HepG2 (cell line): ENCODE data around the gene CAPS. TPM values are rescaled to one million over a fixed set of nuclear protein-coding genes. Genes with fewer than 3 reads are reported as not detected.

Experiments
- CAMTA2 ChIP-seq: sonication (generic); formaldehyde crosslinking; IDR thresholded peaks from 2 replicates; pipeline ENCODE4 v1.4.0; 2020; ENCODE audit warnings: mild to moderate bottlenecking, missing genetic modification reagents, borderline replicate concordance
- EP300 ChIP-seq, 3 experiments: sonication (generic) in 1 of 3; formaldehyde crosslinking in 1 of 3; IDR thresholded peaks; 2 replicates each; pipeline versions ENCODE4 v1.5.1 to v1.6.1; 2011 to 2020; ENCODE audit warnings: low read depth in 2 of 3, low read length in 2 of 3, borderline replicate concordance in 1 of 3, improper control_type of control experiment in 1 of 3, mild to moderate bottlenecking in 1 of 3, missing genetic modification reagents in 1 of 3, moderate library complexity in 1 of 3
- GATAD1 ChIP-seq: IDR thresholded peaks from 2 replicates; pipeline ENCODE4 v1.6.1; 2016; ENCODE audit warnings: missing genetic modification reagents, missing compliant biosample characterization
- HIVEP1 ChIP-seq: sonication (generic); formaldehyde crosslinking; IDR thresholded peaks from 2 replicates; pipeline ENCODE4 v1.4.0; 2020; ENCODE audit warnings: mild to moderate bottlenecking, missing genetic modification reagents
- KDM4B ChIP-seq: sonication (generic); formaldehyde crosslinking; IDR thresholded peaks from 2 replicates; pipeline ENCODE4 v1.4.0; 2020; ENCODE audit warnings: missing genetic modification reagents
- MNT ChIP-seq: fragments of 450-650 bp; IDR thresholded peaks from 2 replicates; pipeline ENCODE4 v1.6.1; 2016
- NR2F6 ChIP-seq, 2 experiments: IDR thresholded peaks; 2 replicates each; pipeline ENCODE4 v1.6.1; 2016; ENCODE audit warnings: antibody characterized with exemption in 1 of 2, mild to moderate bottlenecking in 1 of 2
- PCBP2 ChIP-seq: fragments of 200-400 bp; formaldehyde crosslinking; optimal IDR thresholded peaks from 2 replicates; pipeline ENCODE3; 2018; ENCODE audit warnings: low read length, low read depth; ENCODE audit not compliant: poor library complexity, severe bottlenecking
- RXRA ChIP-seq: sonication (generic); formaldehyde crosslinking; IDR thresholded peaks from 2 replicates; pipeline ENCODE4 v1.5.1; 2020; ENCODE audit warnings: missing genetic modification reagents
- SP4 ChIP-seq: sonication (generic); formaldehyde crosslinking; IDR thresholded peaks from 2 replicates; pipeline ENCODE4 v1.8.1; 2023; ENCODE audit warnings: mild to moderate bottlenecking, missing genetic modification reagents
- ZBTB3 ChIP-seq: sonication (generic); formaldehyde crosslinking; IDR thresholded peaks from 2 replicates; pipeline ENCODE4 v1.4.0; 2020; ENCODE audit warnings: low read depth, mild to moderate bottlenecking, moderate library complexity, missing genetic modification reagents, borderline replicate concordance
- ZBTB7A ChIP-seq: sonication (generic); formaldehyde crosslinking; IDR thresholded peaks from 2 replicates; pipeline ENCODE4 v1.8.0; 2022; ENCODE audit warnings: mild to moderate bottlenecking, missing genetic modification reagents
- ZFP37 ChIP-seq: sonication (generic); formaldehyde crosslinking; IDR thresholded peaks from 2 replicates; pipeline ENCODE4 v1.4.0; 2020; ENCODE audit warnings: missing genetic modification reagents, borderline replicate concordance
- ZNF274 ChIP-seq: sonication (generic); formaldehyde crosslinking; IDR thresholded peaks from 2 replicates; pipeline ENCODE4 v1.5.1; 2020; ENCODE audit warnings: mild to moderate bottlenecking, missing genetic modification reagents
- ZNF567 ChIP-seq: sonication (generic); formaldehyde crosslinking; IDR thresholded peaks from 2 replicates; pipeline ENCODE4 v1.8.1; 2023; ENCODE audit warnings: mild to moderate bottlenecking, missing genetic modification reagents, borderline replicate concordance
- ZNF609 ChIP-seq: sonication (generic); formaldehyde crosslinking; IDR thresholded peaks from 2 replicates; pipeline ENCODE4 v1.4.0; 2020; ENCODE audit warnings: mild to moderate bottlenecking, missing genetic modification reagents, borderline replicate concordance
- ZNF614 ChIP-seq: IDR thresholded peaks from 2 replicates; pipeline ENCODE4 v1.6.1; 2018; ENCODE audit warnings: missing biosample characterization, missing genetic modification reagents, inconsistent platforms, borderline replicate concordance
- polyA plus RNA-seq, 8 experiments: library from polyadenylated mRNA; depleted of rRNA in 3 of 8; stranded (reverse) in 7 of 8; unstranded in 1 of 8; fragments of >200 nt; fragmentation: Illumina TruSeq in 4 of 8; extraction: Trizol in 4 of 8; gene quantifications; 2 replicates each; pipeline versions ENCODE4 v1.2.1 to v1.2.3, GENCODE V29; 2011 to 2016; ENCODE audit warnings: low read depth in 4 of 8, missing spikeins in 1 of 8, mixed read lengths in 1 of 8; ENCODE audit not compliant: insufficient read depth in 1 of 8
- total RNA-seq, 5 experiments: library from RNA; depleted of rRNA; stranded (reverse); fragments of >200 nt; fragmentation: Illumina TruSeq; extraction: Trizol; gene quantifications; 2 replicates each; pipeline ENCODE4 v1.2.3, GENCODE V29; 2016; ENCODE audit warnings: low read depth in 1 of 5
- TF ChIP-seq, protein P1 (sequence below): sonication (generic); formaldehyde crosslinking; IDR thresholded peaks from 2 replicates; pipeline ENCODE4 v1.8.0; 2022; ENCODE audit warnings: mild to moderate bottlenecking, missing genetic modification reagents
- TF ChIP-seq, protein P2 (sequence below): sonication (generic); IDR thresholded peaks from 2 replicates; pipeline ENCODE4 v1.6.1; 2016; ENCODE audit warnings: low read depth, borderline replicate concordance

CAPS gene
- total and polyA plus RNA-seq, 2 of the 13 experiments (the other 11 are each of a cell fraction or from before 2014, with no cell fraction given): 3.1 TPM

GRCh38 chr19:5908773-5909442 is 5.1 kb upstream of the CAPS start (continued):
- TF ChIP-seq EP300 (IDR thresholded peaks at IDR 0.05; ENCODE audit: low read depth in 2 of 2, low read length in 2 of 2): peak in 1 of 2 experiments; percentile 64; a peak in 1 of 4 replicates
- TF ChIP-seq EP300 (CRISPR knock-in tag; IDR thresholded peaks at IDR 0.05; ENCODE audit: borderline replicate concordance): no peak
- no peak; the same call in 1 of the 2 replicates for TF ChIP-seq ZBTB3 (CRISPR knock-in tag)
- no peak for TF ChIP-seq CAMTA2 (CRISPR knock-in tag)
- peak; percentile 76 for TF ChIP-seq ZBTB7A (CRISPR knock-in tag)
- TF ChIP-seq, protein P1, sequence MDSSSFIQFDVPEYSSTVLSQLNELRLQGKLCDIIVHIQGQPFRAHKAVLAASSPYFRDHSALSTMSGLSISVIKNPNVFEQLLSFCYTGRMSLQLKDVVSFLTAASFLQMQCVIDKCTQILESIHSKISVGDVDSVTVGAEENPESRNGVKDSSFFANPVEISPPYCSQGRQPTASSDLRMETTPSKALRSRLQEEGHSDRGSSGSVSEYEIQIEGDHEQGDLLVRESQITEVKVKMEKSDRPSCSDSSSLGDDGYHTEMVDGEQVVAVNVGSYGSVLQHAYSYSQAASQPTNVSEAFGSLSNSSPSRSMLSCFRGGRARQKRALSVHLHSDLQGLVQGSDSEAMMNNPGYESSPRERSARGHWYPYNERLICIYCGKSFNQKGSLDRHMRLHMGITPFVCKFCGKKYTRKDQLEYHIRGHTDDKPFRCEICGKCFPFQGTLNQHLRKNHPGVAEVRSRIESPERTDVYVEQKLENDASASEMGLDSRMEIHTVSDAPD (CRISPR knock-in tag): peak; percentile 81; the same call in 1 of the 2 replicates
- TF ChIP-seq ZNF567 (CRISPR knock-in tag): no peak; the same call in 1 of the 2 replicates
- peak; percentile 19; the same call in 1 of the 2 replicates for TF ChIP-seq NR2F6 (IDR thresholded peaks at IDR 0.05)
- TF ChIP-seq NR2F6 (CRISPR knock-in tag; IDR thresholded peaks at IDR 0.05): peak; percentile 50; the same call in 1 of the 2 replicates
- TF ChIP-seq HIVEP1 (CRISPR knock-in tag): peak; percentile 50; the same call in 1 of the 2 replicates
- no peak for TF ChIP-seq PCBP2
- peak; percentile 40; the same call in 1 of the 2 replicates for TF ChIP-seq RXRA (CRISPR knock-in tag)
- no peak for TF ChIP-seq MNT
- no peak for TF ChIP-seq SP4
- TF ChIP-seq KDM4B (CRISPR knock-in tag): 0 out of 2 replicates have a peak, but pooled peaks have one; percentile 36
- TF ChIP-seq ZFP37 (CRISPR knock-in tag): no peak
- TF ChIP-seq, protein P2, sequence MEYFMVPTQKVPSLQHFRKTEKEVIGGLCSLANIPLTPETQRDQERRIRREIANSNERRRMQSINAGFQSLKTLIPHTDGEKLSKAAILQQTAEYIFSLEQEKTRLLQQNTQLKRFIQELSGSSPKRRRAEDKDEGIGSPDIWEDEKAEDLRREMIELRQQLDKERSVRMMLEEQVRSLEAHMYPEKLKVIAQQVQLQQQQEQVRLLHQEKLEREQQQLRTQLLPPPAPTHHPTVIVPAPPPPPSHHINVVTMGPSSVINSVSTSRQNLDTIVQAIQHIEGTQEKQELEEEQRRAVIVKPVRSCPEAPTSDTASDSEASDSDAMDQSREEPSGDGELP: peak; percentile 92
- TF ChIP-seq ZNF609 (CRISPR knock-in tag): peak; percentile 66
- peak; percentile 80; the same call in 1 of the 2 replicates for TF ChIP-seq ZNF614 (CRISPR knock-in tag)
- TF ChIP-seq ZNF274: 0 out of 2 replicates have a peak, but pooled peaks have one; percentile 22
- 0 out of 2 replicates have a peak, but pooled peaks have one; percentile 32 for TF ChIP-seq GATAD1
